GM21360 (cell line): ENCODE data around the gene GPR12.
"Not testable (repeated sequence)": the region's sequence is repeated elsewhere in the genome, so short reads cannot be mapped to it uniquely, and the experiment has no call there.

ENCODE experiments used
- ATAC-seq: cut with Tn5 transposase; IDR thresholded peaks from one replicate; pipeline ENCODE4 v1.9.1; 2021; ENCODE audit warnings: mild to moderate bottlenecking, moderate library complexity; ENCODE audit not compliant: unreplicated experiment

GPR12 gene

DNA sequence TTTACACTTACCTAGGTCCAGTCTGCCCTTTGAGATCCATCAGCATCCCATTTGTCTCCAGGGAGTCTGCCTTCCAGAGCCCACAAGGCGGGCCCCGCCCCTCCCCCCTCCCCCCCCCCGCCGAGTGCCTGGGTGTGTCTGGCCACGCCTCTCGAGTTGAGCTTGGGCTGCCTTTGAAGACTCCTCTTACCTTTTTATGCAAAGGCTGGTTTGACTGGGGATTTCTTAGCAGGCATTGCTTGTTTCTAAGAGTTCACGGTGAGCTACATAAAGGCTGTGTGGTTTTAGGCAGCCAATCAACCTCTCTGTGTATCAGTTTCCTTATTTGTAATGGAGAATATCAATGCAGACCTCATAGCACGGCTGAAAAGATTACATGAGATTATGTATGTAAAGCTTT, 11.3 kb downstream of the GPR12 start:
- ATAC-seq, result no peak

- ATAC-seq, result no peak
These were observed 12.9 kb downstream of the GPR12 start for GRCh38 chr13:26747706-26748105.

- ATAC-seq, result no peak
These were observed 16.6 kb downstream of the GPR12 start for GRCh38 chr13:26743971-26744370.

GRCh38 chr13:26742691-26743358, 17.8 kb downstream of the GPR12 start:
- no peak for ATAC-seq

DNA sequence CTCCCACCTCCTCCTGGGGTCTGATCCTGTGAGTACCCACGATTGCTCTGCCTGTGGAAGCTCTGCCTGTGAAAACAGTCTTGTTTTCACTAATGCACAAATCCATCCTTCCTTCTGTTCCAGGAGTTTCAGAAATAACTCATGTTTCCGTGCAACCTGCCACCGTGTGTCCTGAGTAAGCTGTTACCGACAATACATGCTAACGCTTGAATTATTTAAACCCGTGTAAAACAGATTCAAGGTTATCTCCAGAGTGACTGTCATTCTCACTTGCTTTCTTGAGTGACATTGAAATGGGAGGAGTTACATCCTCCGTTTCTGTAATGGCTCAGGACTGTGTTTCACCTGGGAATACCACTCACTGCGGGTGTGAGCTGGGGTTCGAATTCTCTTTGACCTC, 24.9 kb downstream of the GPR12 start:
- no peak for ATAC-seq

DNA sequence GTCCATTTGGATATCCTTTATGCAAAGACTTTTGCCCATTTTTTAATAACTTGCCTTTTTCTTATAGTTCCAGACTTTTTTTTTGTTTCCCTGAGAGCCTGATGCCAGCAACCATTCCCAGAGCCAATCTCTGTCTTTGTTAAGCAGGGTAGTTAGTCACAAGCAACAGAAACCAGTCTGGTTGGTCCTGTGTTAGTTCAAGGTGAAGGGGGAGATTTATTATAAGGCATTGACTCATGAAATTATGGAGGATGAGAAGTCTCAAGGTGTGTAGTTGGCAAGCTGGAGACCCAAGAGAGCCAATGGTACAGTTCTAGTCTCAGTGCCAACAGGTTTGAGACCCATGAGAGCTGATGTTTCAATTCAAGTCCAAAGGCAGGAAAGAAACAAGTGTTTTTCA, 33.0 kb downstream of the GPR12 start:
- ATAC-seq, result no peak

GRCh38 chr13:26727122-26727521, 33.5 kb downstream of the GPR12 start:
- no peak for ATAC-seq

DNA sequence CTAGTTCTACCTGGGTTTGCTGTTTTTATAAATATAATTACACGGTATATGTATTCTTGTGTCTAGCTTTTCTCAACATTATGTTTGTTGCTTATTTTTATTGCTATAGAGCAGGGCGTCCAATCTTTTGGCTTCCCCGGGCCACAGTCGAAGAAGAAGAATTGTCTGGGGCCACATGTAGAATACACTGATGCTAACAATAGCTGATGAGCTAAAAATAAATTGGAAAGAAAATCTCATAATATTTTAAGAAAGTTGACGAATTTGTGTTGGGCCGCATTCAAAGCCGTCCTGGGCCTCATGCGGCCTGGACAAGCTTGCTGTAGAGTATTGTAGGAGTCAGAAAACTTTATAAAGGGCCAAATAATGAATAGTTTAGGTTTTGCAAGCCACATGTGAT, 33.9 kb downstream of the GPR12 start:
- no peak for ATAC-seq

- ATAC-seq, result not testable (repeated sequence)
These were observed 37.0 kb downstream of the GPR12 start for GRCh38 chr13:26723620-26724019.

DNA sequence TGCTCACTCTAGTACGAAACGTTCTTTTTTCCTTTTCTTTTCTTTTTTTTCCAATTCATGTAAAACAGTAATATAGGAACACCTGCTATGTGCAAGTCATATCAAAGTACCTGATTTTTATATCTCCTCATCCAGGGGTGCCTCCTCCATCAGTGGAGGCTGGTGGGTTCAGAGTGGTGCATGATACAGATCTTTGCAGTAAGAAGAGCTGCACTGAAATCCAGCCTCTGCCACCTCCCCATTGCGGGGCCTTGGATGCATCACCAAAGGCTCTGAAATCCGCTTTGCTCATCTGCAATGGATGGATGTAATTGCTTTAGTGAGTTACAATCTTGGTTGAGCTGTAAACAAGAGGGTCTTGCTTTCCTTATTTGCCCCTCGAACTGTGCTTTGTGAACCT, 38.3 kb downstream of the GPR12 start:
- no peak for ATAC-seq

GRCh38 chr13:26721251-26722121, 39.1 kb downstream of the GPR12 start:
- no peak for ATAC-seq

DNA sequence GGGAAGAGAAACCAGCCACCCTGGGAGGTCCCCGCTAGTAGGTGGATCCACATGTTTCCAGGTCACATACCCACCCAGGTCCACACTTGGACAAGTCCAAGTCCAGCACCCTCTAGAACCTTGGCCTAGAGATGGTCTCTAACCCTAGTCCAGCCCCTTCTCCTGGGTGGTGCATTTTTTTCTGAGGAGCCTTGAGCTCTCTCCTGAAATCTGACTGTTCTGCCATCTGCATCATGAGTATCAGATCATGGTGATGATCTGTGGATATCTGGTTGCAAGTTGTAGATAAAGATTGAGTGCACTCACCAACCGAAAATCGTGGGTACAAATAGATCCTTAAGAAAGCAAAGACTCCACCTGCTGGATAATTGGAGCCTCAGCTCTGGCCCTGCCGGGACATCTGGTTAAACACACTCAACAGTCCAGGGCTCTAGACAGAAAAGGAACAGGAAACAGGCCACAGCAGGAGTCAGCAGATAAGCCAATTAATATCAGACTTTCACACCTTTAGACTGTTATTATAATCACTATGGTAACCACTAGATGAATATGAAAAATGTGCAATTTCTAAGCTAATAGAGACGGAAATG, 41.1 kb downstream of the GPR12 start:
- no peak for ATAC-seq

GRCh38 chr13:26718872-26719271, 41.7 kb downstream of the GPR12 start:
- ATAC-seq, result no peak

- no peak for ATAC-seq
These were observed 42.4 kb downstream of the GPR12 start for GRCh38 chr13:26718146-26718545.

DNA sequence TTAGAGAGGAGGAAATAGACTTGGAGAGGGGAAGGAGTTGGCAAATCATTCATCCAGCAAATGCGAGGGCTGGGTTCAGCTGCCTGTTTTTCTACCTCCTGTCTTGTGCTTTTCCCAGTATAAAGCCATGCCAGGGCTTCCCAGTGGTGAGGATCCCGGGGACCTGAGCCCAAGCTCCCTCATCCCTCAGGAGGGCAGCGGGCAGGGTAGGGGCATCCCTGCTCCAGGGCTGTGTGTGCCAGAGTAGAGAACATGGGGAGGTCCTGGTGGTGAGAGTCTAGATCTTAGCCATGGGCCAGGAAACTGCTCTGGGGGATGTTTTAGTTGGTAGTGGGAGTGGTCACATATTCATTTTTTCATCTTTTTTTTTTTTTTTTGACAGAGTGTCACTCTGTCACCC, 43.6 kb downstream of the GPR12 start:
- no peak for ATAC-seq

GRCh38 chr13:26713341-26713740, 47.2 kb downstream of the GPR12 start:
- ATAC-seq, result no peak

GRCh38 chr13:26711211-26711610, 49.4 kb downstream of the GPR12 start:
- no peak for ATAC-seq

GRCh38 chr13:26710166-26710565, 50.4 kb downstream of the GPR12 start:
- no peak for ATAC-seq

DNA sequence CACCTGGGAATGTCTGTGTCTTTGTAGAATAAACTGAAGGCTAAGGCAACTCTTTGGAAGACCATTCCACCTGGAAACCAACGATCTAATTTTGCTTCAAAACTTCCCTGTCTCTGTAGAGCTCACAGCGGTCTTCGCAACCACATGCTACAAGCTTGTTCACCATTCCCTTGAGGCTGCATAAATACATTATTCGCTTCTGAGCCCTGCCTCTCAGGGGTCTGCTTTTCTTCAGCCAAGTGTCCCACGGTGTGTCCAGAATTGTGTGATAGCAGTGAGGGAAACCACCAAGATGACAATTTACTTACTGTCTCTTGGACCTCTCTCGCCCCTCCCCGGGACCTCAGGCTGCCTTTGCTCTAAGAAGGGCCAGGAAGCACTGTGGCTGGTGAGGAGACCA, 51.1 kb downstream of the GPR12 start:
- no peak for ATAC-seq

DNA sequence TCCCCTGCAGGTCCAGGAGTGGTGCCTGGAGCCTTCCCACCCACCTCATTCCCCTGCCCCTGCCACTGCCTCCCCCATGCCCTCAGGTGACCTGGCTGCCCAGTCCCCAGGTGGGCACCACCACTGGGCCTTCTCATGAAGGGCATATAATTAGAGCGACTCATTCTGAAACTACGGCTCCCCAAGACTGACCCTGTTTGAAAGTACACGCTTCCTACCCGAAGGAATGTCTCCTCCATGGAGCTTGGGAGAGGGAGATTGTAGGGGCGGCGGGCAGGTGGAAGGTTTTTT, 52.6 kb downstream of the GPR12 start:
- no peak for ATAC-seq

DNA sequence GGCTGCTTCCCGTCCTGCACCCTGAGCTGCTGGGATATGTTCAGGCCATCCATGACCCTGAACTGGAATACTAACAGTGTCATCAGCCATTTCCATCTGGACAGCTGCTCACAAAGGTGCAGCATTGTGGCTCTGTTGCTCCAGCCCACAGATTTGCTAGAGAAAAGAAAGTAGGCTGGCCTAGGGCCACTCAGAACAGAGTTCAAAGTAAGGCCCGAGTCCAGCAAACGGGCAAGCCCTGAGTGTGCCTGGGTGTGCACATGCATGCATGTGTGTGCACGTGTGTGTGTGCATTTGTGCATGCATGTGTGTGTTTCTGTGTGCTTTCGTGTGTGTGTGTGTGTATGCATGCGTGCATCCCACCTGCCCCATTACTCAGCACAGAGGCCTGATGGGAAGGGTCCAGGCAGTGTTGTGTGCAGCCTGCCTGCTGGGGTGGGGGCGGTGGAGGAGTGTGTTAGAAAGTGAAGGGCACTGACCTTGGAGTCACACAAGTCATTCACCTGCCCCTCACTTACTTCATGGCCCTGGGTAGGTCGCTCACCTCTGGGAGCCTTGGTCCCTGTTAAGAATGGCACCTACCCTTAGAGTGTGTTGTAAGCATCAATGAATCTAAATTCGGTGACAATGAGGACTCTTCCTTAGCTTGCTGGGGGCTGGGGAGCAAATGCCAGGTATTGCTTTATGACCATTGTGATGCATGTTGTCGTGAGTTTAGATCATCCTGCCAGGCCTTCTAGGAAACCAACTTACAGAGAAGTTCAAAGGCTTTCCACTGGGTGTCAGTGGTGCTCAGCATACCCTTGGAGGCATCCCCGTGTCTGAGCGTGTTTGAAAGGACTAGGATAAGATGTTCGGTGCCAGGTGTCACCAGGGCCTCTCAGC, 53.2 kb downstream of the GPR12 start:
- ATAC-seq, result no peak
